Middle frontal gyrus (tissue), 1 donor: Measurements from ENCODE around the gene FAM193A.

Experiments used
- DNase-seq: peaks from one replicate; pipeline ENCODE4 v3.0.0-alpha.2; 2015; ENCODE audit warnings: low spot score; ENCODE audit errors: extremely low spot score

FAM193A gene, protein sequence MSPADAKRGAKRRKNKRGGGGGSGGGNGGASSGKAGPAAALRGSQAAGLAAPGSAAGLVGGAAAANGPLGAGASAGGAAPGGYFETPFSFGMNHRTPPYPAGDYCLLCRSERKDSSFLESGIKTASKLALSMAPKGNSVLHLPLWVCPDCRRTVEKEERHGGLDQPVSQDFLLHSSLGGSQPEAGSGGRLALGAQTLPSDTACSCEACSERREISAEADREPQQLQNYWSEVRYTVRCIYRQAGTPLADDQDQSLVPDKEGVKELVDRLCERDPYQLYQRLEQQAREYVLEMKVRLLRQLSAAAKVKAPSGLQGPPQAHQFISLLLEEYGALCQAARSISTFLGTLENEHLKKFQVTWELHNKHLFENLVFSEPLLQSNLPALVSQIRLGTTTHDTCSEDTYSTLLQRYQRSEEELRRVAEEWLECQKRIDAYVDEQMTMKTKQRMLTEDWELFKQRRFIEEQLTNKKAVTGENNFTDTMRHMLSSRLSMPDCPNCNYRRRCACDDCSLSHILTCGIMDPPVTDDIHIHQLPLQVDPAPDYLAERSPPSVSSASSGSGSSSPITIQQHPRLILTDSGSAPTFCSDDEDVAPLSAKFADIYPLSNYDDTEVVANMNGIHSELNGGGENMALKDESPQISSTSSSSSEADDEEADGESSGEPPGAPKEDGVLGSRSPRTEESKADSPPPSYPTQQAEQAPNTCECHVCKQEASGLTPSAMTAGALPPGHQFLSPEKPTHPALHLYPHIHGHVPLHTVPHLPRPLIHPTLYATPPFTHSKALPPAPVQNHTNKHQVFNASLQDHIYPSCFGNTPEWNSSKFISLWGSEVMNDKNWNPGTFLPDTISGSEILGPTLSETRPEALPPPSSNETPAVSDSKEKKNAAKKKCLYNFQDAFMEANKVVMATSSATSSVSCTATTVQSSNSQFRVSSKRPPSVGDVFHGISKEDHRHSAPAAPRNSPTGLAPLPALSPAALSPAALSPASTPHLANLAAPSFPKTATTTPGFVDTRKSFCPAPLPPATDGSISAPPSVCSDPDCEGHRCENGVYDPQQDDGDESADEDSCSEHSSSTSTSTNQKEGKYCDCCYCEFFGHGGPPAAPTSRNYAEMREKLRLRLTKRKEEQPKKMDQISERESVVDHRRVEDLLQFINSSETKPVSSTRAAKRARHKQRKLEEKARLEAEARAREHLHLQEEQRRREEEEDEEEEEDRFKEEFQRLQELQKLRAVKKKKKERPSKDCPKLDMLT (N-terminal part only)

DNA sequence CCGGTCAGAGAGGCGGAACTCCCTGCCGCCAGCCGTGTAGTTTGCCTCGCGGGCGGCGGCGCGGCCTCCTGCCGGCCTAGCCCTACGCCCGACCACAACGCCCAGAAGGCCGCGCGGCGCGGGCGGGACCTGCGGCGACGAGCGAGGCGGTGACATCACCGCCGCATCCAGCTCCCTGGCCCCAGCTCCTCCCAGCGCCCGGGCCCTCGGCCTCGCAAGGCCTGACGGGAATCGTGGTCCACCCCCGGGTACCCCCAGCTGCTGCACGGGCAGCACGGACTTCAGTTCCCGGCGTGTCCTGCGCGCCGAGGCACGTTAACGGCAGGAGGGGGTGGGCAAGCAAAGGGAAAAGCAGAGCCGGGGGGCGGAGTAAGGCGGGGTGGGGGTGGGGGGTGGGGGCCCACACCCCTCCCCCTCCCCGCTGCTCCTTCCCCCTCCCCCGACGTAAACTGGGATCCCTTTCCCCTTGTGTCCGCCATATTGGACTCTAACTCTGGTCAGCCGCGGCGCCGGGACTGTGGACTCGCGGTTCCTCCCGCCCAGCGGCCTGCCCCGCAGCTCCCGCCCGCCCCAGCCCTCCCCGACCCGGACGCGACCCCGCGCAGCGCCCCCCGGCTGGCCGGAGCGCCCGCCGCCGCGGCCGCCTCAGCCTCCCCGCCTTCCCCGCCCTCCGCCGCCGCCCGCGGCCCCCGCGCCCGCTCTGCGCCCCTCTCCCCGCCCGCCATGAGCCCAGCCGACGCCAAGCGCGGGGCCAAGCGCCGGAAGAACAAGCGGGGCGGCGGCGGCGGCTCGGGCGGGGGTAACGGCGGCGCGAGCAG, at the start of gene FAM193A:
Gene FAM193A, plus strand, starts transcription at position 455 of the 818 bp plus-strand sequence. Its CDS starts 269 bp downstream, at position 724.
- DNase-seq, result peak; percentile 99

DNA sequence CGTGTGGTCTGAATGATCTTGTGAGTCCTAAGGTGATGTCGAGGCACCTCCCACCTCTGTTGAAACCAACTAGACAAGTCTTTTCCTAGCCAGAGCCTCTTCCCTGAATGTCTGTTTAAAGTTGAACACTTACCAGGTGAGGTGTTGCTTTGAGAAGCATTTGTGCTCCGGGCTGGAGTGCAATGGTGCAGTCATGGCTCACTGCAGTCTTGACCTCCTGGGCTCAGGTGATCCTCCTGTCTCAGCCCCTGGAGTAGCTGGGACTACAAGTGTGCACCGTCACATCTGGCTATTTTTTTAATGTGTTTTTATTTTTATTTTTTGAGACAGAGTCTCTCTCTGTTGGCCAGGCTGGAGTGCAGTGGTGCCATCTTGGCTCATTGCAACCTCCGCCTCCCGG, 49.5 kb upstream of the FAM193A start:
- no peak for DNase-seq

DNA sequence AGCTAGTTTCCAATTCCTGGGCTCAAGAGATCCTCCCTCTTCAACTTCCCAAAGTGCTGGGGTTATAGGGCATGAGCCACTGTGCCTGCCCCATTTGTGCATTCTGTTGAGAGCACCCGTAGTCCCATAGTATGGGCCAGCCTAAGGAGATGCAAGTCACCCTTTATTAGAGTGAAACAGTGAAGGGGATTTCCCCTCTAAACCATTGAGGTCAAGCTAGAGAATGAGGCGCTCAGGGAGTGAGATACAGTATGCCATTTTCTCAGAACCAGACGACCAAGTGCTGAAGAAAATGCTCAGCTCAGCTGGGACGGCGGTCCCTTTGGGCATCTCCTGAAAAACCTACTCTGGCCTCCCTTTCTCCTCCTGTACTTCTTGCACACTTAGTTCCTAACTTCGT, 48.8 kb upstream of the FAM193A start:
- no peak for DNase-seq

DNA sequence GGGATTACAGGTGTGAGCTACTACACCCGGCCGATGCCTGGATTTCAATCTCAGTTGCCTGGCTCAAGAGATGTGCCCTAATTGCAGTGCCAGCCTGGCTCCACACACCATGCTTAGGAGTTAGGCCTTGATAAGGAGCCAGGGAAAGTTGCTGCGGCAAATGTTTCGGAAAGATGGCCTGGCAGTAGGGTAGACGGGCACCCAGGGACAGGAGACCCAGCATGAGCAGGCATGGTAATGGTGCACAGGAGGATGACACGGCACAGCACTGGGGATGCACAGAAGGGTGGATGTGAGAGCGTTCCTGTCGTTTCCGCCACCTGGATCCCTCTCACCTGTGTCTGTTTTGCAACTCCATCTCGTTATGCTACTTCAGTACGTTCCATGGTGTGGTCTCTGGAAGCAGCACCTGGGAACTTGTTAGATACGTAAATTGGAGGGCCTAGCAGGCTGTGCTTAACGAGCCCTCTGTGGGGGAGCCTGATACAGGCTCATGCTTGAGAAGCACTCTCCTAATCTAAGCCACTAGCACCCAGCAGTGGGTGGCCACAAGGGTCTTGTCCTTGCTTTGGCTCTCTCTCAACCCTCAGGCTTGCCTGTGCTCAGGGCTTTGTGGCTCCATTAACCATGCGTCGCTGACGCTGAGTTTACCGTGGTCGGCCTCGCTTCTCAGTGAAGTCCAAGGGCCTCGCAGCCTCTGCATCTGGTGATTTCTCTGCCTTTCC, 47.2 kb upstream of the FAM193A start:
- no peak for DNase-seq

DNA sequence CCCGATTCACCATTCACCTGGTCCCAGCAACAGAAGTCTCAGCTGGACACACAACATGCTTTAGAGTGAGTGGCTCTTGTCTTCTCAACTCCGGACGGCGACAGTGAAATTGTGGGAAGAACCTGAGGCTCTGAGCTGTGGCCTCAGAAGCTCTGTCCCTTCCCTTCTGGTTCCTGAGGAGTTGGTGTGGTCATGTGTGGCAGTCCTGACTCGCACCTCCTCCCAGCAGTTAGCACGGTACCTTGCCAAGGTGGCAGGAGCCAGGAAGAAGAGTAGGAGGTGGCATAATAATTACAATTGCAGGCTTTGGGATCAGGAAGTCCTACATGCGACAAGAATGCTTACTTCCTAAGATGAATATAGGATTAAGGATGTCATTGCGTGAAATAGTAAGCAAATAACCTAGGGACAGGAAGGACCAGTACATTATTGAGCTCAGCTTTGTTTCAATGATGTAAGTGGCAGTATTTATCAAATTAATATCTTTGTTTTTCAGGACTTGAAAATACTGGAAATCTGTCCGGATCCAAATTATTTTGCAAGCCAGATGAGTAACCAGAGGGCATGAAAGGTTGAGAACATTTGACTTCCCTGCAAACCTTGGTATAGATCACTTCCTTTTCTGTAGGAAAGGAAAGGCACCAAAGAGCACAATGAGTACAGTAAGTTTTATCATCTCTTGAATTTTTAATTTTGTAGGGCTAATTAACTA, 46.5 kb upstream of the FAM193A start:
- DNase-seq, result no peak

DNA sequence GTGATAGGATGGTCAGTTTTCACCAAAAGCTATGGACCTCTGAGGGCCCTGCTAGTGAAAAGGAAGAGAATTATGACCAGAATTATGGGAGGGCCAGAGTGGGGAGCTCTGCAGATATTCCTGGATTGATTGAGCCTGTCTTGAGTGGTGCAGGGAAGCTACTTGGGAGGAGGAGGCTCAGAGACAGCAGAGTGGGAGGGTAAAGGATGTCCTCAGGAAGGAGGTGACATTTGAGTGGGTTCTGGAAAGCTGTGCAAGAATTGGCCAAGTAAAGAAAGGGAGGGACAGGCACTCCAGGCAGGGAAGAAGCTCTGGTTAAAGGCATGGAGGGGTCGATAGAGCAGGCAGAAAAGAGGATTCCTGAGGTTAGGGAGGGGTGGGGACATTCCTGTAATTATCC, 43.5 kb upstream of the FAM193A start:
- no peak for DNase-seq

DNA sequence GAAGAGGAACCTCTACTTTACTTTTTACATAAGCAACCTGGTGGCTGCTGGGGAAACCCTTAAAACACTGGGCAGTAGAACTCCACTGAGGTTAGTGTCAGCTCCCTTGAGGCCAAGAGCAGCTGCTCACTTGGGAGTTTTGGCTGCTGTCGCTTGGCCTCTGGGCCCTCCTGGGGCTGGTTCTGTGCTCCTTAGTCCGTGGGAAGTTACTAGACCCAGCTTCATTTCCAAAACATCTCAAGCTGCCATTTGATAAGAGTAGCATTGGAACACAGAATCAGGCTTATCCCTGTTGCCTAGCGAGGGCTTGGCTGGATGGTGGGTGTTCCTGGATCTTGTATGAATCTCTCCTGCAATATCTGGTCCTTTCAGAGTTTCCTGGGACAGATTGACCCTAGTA, 41.5 kb upstream of the FAM193A start:
- DNase-seq, result no peak

DNA sequence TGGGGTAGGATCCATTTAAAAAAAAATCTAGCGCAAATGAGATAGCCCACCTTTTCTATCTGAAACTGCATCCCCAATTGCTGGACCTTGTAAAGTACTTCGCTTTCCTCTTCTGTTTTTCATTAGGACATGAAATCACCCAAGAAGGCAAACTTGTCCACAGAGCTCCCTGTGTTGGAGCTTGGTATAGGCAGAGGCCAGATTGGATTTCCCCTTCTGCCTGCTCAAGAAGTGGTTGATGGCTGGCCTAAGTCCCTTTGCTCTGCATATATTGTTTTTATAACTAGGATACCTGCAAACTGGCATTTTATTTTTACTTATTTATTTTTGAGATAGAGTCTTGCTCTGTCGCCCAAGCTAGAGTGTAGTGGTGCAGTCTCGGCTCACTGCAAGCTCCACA, 39.1 kb upstream of the FAM193A start:
- DNase-seq, result no peak

DNA sequence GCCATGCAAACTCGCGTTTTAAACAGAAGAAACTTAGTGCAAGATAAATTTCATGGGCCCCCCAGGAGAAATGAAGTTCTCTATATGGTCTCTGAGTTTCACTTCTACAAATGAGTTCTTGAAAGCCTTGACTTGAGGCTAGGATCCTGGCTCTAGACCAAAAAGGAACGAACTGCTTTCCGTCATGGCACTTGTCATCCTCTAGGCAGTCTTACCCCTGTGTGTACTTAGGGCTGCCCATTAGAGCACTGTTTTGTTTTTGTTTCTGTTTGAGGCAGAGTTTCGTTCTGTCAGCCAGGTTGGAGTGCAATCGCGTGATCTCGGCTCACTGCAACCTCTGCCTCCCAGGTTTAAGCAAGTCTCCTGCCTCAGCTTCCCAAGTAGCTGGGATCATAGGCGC, 38.5 kb upstream of the FAM193A start:
- DNase-seq, result no peak

DNA sequence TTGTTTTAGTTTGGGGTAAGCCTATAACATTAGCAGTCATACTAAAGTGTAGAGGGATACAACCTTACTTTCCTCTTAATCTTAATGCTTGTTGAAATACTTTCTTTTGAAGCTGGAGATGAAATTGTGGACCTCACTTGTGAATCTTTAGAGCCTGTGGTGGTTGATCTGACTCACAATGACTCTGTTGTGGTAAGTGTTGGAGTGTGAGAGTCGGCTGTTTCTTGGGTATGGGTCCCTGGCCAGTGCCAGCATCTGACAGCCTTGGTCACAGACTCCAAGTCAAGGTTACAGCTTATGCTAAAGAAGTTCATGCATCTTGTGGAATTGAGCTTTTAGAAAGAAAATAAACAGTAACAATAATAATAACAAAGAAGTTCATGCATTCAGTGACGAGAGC, 35.9 kb upstream of the FAM193A start:
- no peak for DNase-seq

DNA sequence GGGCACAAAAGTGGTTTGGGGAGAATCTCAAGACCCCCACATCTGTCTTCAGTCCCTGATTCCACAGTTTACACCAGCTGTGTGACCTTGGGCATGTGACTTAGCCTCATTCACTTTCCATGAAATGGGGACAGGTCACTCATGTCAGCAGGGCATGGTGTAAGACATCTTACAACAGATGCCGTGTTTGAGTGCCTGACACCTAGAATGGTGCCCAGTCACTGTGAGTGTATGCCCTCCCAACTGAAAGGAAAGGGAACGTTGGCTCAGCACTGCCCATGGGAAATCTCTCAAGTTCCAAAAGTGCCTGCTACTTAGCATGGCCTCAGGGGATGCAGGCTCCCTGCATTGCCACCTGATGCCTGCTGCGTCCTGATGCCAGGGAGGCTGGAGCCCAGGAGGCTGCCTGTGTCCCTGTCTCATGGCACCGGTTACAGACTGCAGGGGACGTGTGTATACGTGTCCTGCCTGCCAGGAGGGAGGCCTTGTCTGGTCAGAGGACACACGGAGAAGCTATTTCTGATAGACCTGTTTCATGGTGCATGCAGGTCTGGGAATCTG, 35.3 kb upstream of the FAM193A start:
- DNase-seq, result no peak

DNA sequence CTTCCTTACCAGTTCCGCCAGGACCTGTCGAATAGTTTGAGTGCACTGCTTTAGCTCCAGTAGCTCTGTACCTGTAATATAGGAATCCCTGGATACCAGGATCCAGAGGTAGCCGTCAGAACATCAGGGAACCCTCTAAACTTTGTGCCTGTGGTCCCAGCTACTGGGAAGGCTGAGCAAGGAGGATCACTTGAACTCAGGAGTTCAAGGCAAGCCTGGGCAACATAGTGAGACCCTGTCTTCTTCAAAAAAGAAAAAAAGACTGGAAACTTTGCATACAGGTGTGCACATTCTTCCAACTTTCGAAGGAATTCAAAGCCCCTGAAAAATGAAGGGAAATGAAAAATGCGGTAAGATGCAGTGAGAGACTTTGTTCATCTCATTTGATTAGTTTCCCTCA, 32.6 kb upstream of the FAM193A start:
- no peak for DNase-seq

DNA sequence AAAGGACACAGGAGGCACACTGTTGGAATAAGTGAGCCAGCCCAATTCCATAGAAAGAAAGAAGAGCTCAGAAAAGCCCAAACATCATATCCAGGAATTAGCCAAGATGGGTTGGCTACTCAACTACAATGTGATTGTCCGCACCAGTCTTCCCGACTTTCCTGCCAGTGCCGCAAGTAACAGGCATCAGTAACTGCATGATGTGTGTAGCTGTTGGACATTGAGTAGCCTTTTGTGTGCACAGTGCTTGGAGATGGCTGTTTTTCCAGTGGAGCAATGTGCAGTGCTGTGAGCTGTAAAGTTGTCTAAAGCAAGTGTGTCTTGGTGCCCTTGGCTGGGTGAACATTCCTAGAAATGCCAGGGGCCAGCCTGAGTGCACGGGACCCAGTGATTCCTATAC, 29.2 kb upstream of the FAM193A start:
- DNase-seq, result no peak

DNA sequence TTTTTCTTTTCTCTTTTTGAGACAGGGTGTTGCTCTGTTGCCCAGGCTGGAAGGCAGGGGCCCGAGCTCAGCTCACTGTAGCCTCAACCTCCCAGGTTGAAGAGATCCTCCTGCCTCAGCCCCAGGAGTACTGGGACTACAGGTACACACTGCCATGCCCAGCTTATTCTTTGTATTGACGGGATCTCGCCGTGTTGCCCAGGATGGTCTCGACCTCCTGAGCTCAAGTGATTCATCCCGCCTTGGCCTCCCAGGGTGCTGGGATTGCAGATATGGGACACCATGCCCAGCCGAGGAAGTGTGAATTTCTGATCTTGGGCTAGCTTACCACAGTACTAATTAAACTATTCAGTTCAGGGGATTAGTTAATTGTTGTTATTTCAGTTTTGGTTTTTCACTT, 28.6 kb upstream of the FAM193A start:
- no peak for DNase-seq

DNA sequence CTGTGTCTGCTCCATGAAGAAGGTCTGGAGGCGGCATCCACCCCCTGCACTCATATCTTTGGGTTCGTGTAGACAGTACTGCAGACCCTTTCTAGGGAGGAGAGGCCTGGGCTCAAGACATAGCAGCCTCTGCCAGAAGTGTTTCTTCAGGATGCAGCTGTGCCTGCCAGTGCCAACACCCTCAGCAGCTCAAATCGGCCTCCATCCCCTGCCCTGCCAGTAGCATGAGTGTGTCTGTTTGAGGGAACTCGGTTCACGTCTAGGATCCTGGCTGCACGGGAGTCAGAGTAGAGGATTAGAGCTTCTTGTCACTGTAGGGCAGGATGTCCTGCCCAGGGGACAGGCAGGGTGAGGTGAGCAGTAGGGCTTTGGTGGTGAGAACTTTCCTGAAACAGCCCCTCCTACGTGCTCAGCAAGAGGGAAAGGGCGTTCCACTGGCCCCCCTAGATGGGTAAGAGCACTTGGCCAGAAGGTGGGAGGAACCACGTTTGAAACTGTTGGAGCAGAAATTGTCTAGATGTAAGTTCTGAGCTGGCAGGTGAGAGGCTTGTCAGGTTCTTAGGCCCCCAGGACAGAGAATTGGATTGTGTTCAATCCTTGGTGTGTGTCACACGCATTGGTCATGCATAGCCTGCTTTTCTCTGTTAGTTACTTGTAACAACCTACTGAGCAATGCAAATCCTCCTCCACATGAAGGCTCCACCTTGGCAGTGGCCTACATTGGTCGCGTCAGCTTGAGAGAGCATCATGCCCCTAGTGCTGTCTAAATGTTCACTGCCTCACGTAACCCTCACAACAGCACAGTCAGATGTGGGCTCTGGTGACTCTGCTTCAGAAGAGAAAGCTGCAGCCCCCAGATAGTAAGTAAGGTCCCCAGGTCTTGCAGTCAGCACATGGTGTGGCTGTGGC, 25.8 kb upstream of the FAM193A start:
- DNase-seq, result no peak

DNA sequence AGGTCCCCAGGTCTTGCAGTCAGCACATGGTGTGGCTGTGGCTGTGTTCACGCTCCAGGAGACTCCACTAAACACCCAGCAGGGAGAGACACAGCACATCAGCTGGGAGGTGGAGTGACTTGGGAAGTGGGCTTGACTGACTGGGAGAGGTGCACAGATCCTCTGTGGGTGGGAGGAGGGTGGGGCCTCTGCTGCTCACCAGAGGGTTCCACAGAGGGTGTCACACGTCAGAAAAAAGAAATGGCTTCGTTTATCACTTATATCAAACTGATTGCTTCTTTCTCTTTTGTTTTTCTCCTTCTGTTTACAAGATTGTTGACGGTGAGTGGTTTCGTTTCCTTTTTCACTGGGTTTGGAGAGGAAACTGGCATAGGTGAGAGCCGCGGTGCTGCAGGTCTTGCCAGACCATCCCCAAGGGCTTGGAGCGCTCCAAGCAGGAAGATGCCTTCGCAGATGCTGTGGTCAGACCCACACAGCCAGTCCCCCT, 24.8 kb upstream of the FAM193A start:
- DNase-seq, result no peak

DNA sequence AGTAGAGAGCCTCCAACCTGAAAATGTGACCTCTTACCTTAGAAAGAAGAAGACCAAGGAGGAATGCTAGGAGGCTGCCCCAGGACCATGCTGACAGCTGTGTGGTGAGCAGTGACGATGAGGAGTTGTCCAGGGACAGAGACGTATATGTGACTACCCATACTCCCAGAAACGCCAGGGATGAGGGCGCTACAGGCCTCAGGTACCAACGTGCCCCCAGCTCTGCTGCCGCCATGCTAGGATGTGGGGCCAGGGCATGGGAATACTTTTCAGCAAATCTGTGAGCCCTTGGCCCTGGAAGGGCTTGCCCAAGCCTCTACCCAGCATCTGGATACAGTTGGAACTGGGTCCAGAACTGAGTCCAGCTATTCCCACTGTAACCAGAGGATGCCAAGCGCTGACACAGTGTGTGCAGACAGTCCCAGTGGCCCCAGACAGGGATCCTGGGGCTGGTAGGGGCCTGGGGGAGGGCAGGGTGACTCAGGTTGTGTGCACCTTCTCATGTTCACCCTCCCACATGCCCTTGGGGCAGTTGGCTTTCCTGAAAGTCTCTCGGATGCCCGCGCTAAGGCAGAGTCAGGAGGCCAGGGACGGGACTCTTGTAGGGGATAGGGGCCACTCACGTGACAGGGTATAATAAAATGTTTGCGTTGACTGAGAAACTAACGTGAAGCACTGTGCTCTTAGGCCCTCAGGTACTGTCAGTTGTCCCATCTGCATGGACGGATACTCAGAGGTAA, 23.9 kb upstream of the FAM193A start:
- DNase-seq, result no peak
